Prostate gland (tissue), 2 donors: Measurements from ENCODE around the gene GJB5. TPM values are rescaled to one million over a fixed set of nuclear protein-coding genes. Genes with fewer than 3 reads are reported as not detected.

Experiments used
- DNase-seq: peaks from one replicate; pipeline ENCODE4 v3.0.0-alpha.2; 2019; ENCODE audit warnings: low spot score
- H3K27ac ChIP-seq, 2 donors: fragments of 200-600 bp; sonication (generic); 2 replicates each; pipeline ENCODE4 v1.5.1; 2017 to 2019
- H3K27me3 ChIP-seq: fragments of 200-600 bp; sonication (generic); replicated peaks from 2 replicates; pipeline ENCODE4 v1.5.1; 2019; ENCODE audit not compliant: insufficient read depth
- H3K36me3 ChIP-seq, 2 donors: fragments of 200-600 bp; sonication (generic); 1 replicate in 1 of 2; 2 replicates in 1 of 2; pipeline versions ENCODE4 v1.5.1 to v1.8.1; 2017 to 2019
- H3K4me1 ChIP-seq: fragments of 200-600 bp; sonication (generic); replicated peaks from 2 replicates; pipeline ENCODE4 v1.5.1; 2019
- H3K4me3 ChIP-seq, 2 donors: fragments of 200-600 bp; sonication (generic); 2 replicates each; pipeline ENCODE4 v1.5.1; 2017 to 2019
- H3K9me3 ChIP-seq: fragments of 200-600 bp; sonication (generic); 2 replicates; pipeline ENCODE4 v1.5.1; 2017
- POLR2A ChIP-seq: fragments of 450-650 bp; IDR thresholded peaks from one replicate; pipeline ENCODE4 v1.6.1; 2016; ENCODE audit warnings: antibody characterized with exemption, mild to moderate bottlenecking
- POLR2AphosphoS5 ChIP-seq: sonication (generic); formaldehyde crosslinking; IDR thresholded peaks from one replicate; pipeline ENCODE4 v1.6.1; 2017; ENCODE audit warnings: antibody characterized with exemption
- WGBS: methylation state at CpG from one replicate; pipeline ENCODE4 v1.1.5; 2018; 5-methylcytosine and 5-hydroxymethylcytosine counted together
- intact Hi-C: fragments of 100-400 bp; cut with DNase I; formaldehyde crosslinking; loops from one replicate; pipeline ENCODE4 v1.14.2; 2022
- total RNA-seq, 2 donors: library from RNA; depleted of rRNA; stranded (reverse); fragments of >200 nt; gene quantifications; one replicate each; pipeline ENCODE4 v1.1.0, GENCODE V29; 2016
- TF ChIP-seq, protein P1 (sequence below), 4 experiments: fragments of 200-600 bp in 2 of 4; fragments of 450-650 bp in 2 of 4; sonication (generic) in 2 of 4; IDR thresholded peaks; 1 replicate in 3 of 4; 2 replicates in 1 of 4; pipeline ENCODE4 v1.5.1; 2016 to 2019; ENCODE audit warnings: antibody characterized with exemption in 4 of 4, mild to moderate bottlenecking in 2 of 4, moderate library complexity in 2 of 4

The GJB5 gene
- total RNA-seq, 2 donors from 2014 or later: 6.5 to 6.9 TPM

DNA sequence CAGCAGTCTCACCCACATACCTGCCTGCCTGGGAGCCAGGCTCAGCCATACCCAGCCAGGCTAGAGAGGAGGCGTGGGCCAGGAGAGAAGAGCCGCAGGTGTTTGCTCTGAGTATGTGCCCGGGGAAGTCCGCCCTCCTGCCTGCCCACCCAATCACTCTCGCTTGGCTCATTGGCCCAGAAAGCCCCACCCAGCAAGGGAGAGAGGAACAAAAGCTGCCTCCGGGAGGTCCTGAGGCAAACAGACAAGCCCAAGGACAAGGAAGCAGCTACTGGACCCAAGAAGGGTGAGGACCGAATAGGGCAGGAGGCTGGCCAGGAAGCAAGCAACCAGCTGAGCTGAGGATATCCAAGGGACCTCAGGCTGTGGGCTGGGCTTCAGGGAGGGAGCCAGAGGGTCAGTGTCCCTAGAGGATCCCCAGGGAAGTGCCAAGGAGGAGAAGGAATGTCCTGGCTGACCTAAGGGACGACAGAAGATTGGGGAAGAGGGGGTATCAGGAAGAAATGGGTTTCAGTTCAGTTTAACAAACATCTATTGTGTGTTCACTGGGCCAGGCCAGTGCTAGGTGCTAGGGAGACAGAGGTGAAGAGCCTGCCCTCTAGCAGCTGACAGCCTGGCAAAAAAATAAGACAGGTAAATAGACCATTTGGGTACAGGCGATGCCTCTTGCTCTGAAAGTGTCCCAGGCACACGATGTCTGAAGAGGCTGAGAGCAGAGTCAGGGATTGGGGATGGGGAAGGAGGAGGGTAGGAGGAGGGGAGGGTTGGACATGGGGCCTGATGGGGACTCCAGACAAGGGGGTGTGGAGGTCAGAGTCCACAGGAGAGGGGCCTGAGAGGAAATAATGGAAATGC lies 4.9 kb downstream of the GJB5 start, which contains the start of gene GJB4:
GJB4 (plus strand) TSS at position 238 of the 855 bp plus-strand sequence. CDS start 1,515 bp downstream, outside the sequence.
- Histone ChIP-seq H3K27me3 (no peaks in the 10 kb centered on the region), H3K36me3 (no peaks in the 10 kb centered on the region), H3K4me3 (no peak within 1 kb of the TSS), H3K4me1 (no peaks in the 10 kb centered on the region), H3K27ac (no peak within 1 kb of the TSS), H3K9me3 (no peaks in the 10 kb centered on the region)
- 40% methylated on average over 10 of the region's 10 CpGs for WGBS
- DNase-seq: peak; percentile 33
- TF ChIP-seq, protein P1, sequence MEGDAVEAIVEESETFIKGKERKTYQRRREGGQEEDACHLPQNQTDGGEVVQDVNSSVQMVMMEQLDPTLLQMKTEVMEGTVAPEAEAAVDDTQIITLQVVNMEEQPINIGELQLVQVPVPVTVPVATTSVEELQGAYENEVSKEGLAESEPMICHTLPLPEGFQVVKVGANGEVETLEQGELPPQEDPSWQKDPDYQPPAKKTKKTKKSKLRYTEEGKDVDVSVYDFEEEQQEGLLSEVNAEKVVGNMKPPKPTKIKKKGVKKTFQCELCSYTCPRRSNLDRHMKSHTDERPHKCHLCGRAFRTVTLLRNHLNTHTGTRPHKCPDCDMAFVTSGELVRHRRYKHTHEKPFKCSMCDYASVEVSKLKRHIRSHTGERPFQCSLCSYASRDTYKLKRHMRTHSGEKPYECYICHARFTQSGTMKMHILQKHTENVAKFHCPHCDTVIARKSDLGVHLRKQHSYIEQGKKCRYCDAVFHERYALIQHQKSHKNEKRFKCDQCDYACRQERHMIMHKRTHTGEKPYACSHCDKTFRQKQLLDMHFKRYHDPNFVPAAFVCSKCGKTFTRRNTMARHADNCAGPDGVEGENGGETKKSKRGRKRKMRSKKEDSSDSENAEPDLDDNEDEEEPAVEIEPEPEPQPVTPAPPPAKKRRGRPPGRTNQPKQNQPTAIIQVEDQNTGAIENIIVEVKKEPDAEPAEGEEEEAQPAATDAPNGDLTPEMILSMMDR (IDR thresholded peaks at IDR 0.05): peak in 1 of 4 experiments; percentile 13
- TF ChIP-seq POLR2A (peak; percentile 68), POLR2AphosphoS5 (peak; percentile 36)
- intact Hi-C loops: no loop called here

DNA sequence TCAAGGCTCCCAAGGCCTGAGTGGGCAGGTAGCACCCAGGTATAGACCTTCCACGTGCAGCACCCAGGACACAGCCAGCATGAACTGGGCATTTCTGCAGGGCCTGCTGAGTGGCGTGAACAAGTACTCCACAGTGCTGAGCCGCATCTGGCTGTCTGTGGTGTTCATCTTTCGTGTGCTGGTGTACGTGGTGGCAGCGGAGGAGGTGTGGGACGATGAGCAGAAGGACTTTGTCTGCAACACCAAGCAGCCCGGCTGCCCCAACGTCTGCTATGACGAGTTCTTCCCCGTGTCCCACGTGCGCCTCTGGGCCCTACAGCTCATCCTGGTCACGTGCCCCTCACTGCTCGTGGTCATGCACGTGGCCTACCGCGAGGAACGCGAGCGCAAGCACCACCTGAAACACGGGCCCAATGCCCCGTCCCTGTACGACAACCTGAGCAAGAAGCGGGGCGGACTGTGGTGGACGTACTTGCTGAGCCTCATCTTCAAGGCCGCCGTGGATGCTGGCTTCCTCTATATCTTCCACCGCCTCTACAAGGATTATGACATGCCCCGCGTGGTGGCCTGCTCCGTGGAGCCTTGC lies 6.4 kb downstream of the GJB5 start:
- H3K9me3 ChIP-seq: no peaks in the 10 kb centered on the region
- no peaks in the 10 kb centered on the region for H3K36me3 ChIP-seq
- WGBS: 95% methylated on average over 33 of the region's 33 CpGs
- H3K27me3 ChIP-seq: no peaks in the 10 kb centered on the region
- TF ChIP-seq POLR2AphosphoS5: no peak
- TF ChIP-seq, protein P1 (IDR thresholded peaks at IDR 0.05): no peak
- DNase-seq: no peak
- H3K4me1 ChIP-seq: no peaks in the 10 kb centered on the region
- no peak overlapping the region for H3K27ac ChIP-seq
- intact Hi-C loops: no loop called here
- H3K4me3 ChIP-seq: no peak overlapping the region

DNA sequence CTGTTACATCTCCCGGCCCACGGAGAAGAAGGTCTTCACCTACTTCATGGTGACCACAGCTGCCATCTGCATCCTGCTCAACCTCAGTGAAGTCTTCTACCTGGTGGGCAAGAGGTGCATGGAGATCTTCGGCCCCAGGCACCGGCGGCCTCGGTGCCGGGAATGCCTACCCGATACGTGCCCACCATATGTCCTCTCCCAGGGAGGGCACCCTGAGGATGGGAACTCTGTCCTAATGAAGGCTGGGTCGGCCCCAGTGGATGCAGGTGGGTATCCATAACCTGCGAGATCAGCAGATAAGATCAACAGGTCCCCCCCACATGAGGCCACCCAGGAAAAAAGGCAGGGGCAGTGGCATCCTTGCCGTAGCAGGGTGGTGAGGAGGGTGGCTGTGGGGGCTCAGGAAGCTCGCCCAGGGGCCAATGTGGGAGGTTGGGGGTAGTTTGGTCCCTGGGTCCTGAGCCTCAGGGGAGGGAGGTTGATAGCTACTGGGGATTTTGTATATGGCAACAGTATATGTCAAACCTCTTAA lies 7.0 kb downstream of the GJB5 start:
- H3K4me1 ChIP-seq: no peaks in the 10 kb centered on the region
- no peaks in the 10 kb centered on the region for H3K27me3 ChIP-seq
- WGBS: 92% methylated on average over 13 of the region's 13 CpGs
- DNase-seq: no peak
- H3K9me3 ChIP-seq: no peaks in the 10 kb centered on the region
- no peak overlapping the region for H3K4me3 ChIP-seq
- TF ChIP-seq POLR2AphosphoS5 (no peak), POLR2A (no peak)
- TF ChIP-seq, protein P1 (IDR thresholded peaks at IDR 0.05): no peak
- H3K36me3 ChIP-seq: no peaks in the 10 kb centered on the region
- no peak overlapping the region for H3K27ac ChIP-seq
- intact Hi-C loops: no loop called here

DNA sequence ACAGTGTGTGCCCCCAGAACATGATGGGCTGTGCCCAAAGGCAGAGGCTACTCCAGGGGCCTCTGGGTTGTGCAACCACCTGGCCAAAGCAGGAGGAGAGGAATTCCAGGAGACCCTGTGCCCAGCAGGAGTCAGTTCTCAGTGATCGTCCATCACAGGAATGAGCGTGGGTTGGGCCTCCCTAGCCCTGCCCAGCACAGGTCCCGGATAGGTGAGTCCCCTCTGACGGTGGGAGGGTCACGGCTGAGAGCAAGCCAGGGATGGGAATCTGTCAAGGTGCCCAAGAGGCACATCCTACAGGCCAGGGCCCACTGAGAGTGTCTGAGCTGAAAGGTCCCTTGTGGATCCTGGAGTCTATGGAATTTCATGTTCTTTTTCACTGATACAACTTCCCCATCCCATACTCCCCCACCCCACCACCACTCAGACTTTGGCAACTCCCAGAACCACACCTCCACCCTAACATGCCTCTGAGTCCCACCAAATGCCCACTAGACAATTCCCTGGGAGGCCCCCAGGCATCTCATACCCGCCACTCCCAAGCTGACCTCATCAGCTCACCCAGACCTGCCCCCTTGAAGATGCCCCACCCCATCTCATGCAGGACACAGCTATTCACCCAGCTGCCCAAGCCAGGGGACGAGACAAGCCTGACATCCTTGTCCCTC lies 7.8 kb downstream of the GJB5 start:
- no peaks in the 10 kb centered on the region for H3K4me1 ChIP-seq
- H3K27ac ChIP-seq: no peak overlapping the region
- TF ChIP-seq POLR2A: no peak
- TF ChIP-seq POLR2AphosphoS5: no peak
- TF ChIP-seq, protein P1 (IDR thresholded peaks at IDR 0.05): no peak
- intact Hi-C loops: no loop called here
- DNase-seq: no peak
- H3K9me3 ChIP-seq: no peaks in the 10 kb centered on the region
- 75% methylated on average over 7 of the region's 7 CpGs for WGBS
- no peaks in the 10 kb centered on the region for H3K27me3 ChIP-seq
- H3K36me3 ChIP-seq: no peaks in the 10 kb centered on the region
- H3K4me3 ChIP-seq: no peak overlapping the region
